GM10266 (cell line): Measurements from ENCODE around the gene ATXN7L3.
A peak's percentile ranks its signal among the peaks of the same experiment; 100 is the strongest.
"Not testable (repeated sequence)": the region's sequence is repeated elsewhere in the genome, so short reads cannot be mapped to it uniquely, and the experiment has no call there.

ENCODE experiments used
- DNase-seq: peaks from one replicate; pipeline ENCODE4 v3.0.0; 2012; ENCODE audit errors: extremely low spot score
- TF ChIP-seq, protein P1 (sequence below): IDR thresholded peaks from 2 replicates; pipeline ENCODE4 v1.5.1; 2012; ENCODE audit warnings: mild to moderate bottlenecking, low read depth; ENCODE audit not compliant: control insufficient read depth, insufficient read depth; ENCODE audit errors: missing control alignments

ATXN7L3 gene

DNA sequence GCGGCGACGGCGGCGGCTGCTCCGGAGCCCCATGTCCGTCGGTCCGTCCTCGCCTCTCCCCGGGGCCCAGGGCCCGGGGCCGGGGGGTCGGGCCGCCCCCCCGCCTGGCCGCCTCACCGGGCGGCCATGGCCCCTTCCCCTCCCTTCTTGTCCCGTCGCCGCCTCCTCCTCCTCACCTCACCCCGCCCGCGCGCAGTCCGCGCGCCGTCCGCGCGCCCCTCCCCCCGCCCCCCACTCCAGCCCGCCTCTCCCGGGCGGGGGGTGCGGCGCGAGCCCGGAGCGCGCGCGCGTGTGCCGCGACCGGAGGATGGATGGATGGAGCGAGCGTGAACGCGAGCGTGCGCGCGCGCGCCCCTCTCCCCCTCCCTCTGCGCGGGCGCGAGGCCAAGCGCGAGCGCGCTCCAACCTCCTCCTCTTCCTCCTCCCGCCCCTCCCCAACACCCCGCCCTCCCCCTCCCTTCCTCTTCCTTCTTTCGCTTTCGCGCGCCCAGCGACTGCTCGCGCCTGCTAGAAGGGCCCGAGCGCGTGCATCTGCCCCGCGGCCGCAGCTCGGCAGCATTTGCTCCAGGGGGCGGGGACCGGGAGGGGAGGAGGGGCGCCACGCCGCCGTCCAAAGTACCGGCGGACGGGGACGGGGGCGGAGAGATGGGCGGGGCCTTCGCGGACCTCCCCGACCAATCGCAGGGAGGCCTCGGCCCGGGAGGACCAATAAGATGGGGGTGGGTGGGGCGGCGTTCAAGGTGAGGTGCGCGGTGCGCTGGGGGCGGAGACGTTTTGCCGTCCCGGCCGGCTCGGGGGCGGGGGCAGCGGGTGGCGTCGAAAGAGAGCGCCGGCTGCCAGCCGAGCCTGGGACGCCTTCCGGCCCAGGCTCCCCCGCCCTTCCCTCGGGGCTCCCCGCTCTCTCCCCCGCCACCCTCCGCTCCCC is at the start of gene ATXN7L3:
ATXN7L3 (minus strand) TSS at position 332 of the 925 bp plus-strand sequence. CDS start 1,814 bp downstream, outside the sequence.
- TF ChIP-seq, protein P1, sequence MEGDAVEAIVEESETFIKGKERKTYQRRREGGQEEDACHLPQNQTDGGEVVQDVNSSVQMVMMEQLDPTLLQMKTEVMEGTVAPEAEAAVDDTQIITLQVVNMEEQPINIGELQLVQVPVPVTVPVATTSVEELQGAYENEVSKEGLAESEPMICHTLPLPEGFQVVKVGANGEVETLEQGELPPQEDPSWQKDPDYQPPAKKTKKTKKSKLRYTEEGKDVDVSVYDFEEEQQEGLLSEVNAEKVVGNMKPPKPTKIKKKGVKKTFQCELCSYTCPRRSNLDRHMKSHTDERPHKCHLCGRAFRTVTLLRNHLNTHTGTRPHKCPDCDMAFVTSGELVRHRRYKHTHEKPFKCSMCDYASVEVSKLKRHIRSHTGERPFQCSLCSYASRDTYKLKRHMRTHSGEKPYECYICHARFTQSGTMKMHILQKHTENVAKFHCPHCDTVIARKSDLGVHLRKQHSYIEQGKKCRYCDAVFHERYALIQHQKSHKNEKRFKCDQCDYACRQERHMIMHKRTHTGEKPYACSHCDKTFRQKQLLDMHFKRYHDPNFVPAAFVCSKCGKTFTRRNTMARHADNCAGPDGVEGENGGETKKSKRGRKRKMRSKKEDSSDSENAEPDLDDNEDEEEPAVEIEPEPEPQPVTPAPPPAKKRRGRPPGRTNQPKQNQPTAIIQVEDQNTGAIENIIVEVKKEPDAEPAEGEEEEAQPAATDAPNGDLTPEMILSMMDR: no peak
- DNase-seq: peak; percentile 99

- DNase-seq: no peak
- TF ChIP-seq, protein P1: no peak
Measured at GRCh38 chr17:44247876-44248736, 48.4 kb upstream of the ATXN7L3 start.

GRCh38 chr17:44247440-44247841 is 47.8 kb upstream of the ATXN7L3 start:
- DNase-seq: no peak

GRCh38 chr17:44241106-44241624 is 41.5 kb upstream of the ATXN7L3 start:
- TF ChIP-seq, protein P1: no peak
- no peak for DNase-seq

More at GRCh38 chr17:44247440-44247841, 47.8 kb upstream of the ATXN7L3 start:
- TF ChIP-seq, protein P1: no peak

GRCh38 chr17:44237886-44238285 is 38.2 kb upstream of the ATXN7L3 start:
- DNase-seq: not testable (repeated sequence)

DNA sequence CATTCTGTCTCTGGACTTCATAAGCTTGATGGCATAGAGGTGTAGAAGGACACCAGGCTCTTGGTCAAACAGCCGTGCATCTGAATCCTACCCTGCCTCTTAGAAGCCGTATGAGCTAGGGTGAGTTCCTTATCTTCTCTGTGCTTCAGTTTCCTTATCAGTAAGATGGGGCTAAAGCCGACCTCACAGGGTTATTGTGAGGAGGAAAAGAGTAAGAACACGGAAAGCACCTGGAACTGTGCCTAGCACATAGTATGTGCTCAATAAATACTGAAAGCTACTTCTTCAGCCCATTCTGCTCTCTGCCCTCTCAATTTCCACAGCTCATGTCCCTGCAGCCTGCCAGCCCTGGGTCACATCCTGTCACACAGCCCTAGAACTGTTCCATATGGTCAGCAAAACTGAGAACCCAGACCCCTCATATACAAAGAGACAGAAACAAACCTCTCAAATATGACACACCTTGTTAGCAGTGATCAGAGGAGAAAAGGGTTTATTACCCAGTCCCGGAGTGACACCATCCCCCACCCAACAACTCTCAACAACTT is 36.8 kb upstream of the ATXN7L3 start:
- DNase-seq: peak; percentile 35
- TF ChIP-seq, protein P1: no peak

- TF ChIP-seq, protein P1: no peak
- DNase-seq: no peak
Measured at GRCh38 chr17:44235583-44235936, 35.9 kb upstream of the ATXN7L3 start.
